HCT116 (cell line): ENCODE measurements around the gene LRRC53. TPM values are rescaled to one million over a fixed set of nuclear protein-coding genes. Genes with fewer than 3 reads are reported as not detected.

Experiments used
- ATAC-seq: fragments of 200-7000 bp; cut with Tn5 transposase; 2 replicates; pipeline ENCODE4 v1.9.1; 2020; ENCODE audit warnings: mild to moderate bottlenecking, moderate library complexity
- BruUV-seq: library from RNA; stranded (reverse); fragments of 400-500 nt; replicated peaks from 2 replicates; lab custom pipeline; 2021; lab: Mats Ljungman, UMichigan
- CTCF ChIA-PET: fragments of 300-600 bp; sonication (Branson Sonifier 250); formaldehyde crosslinking; loops from one replicate; lab custom pipeline; 2021; ENCODE audit warnings: antibody characterized with exemption; lab: Charles Lee
- POLR2A ChIA-PET: fragments of 300-600, 350-600 bp; sonication (Branson Sonifier 250); formaldehyde crosslinking; loops from one replicate; lab custom pipeline; 2021; ENCODE audit warnings: antibody characterized with exemption; lab: Charles Lee
- RAD21 ChIA-PET, 2 experiments: fragments of 300-600 bp; sonication (Branson Sonifier 250); formaldehyde crosslinking; loops; one replicate each; lab custom pipeline; 2023; ENCODE audit warnings: low total read pairs in 2 of 2; ENCODE audit not compliant: uncharacterized antibody in 2 of 2, unreplicated experiment in 2 of 2, low non-redundant PET in 1 of 2; lab: Charles Lee
- DNase-seq: peaks from one replicate; pipeline ENCODE4 v3.0.0-alpha.2; 2010; ENCODE audit warnings: low read depth, low spot score
- H2AFZ ChIP-seq: fragments of 200-600 bp; shearing (Covaris generic), sonication (generic); 2 replicates; pipeline ENCODE4 v1.6.1; 2017; ENCODE audit warnings: low read depth, mixed run types, mixed read lengths, antibody characterized with exemption, low read length; ENCODE audit not compliant: poor library complexity, severe bottlenecking
- H3K27ac ChIP-seq: 2 replicates; pipeline ENCODE4 v1.5.1; 2012; ENCODE audit warnings: low read depth, low read length
- H3K27me3 ChIP-seq: fragments of 200-600 bp; sonication (generic); 2 replicates; pipeline ENCODE4 v1.6.1; 2016; ENCODE audit warnings: mixed run types, low read length, mixed read lengths; ENCODE audit not compliant: insufficient read depth
- H3K36me3 ChIP-seq, 2 experiments: fragments of 200-500 bp in 1 of 2; fragments of 200-600 bp in 1 of 2; sonication (Bioruptor generic) in 1 of 2; sonication (generic) in 1 of 2; 2 replicates each; pipeline versions ENCODE4 v1.5.1 to v1.6.1; 2014 to 2016; ENCODE audit warnings: low read length in 2 of 2, inconsistent platforms in 1 of 2, mixed read lengths in 1 of 2, mixed run types in 1 of 2; ENCODE audit not compliant: insufficient read depth in 2 of 2, control insufficient read depth in 1 of 2
- H3K4me1 ChIP-seq, 2 experiments: fragments of 200-600 bp in 1 of 2; sonication (generic) in 1 of 2; 2 replicates each; pipeline versions ENCODE4 v1.5.1 to v1.6.1; 2012 to 2017; ENCODE audit warnings: low read length in 2 of 2, inconsistent platforms in 1 of 2, mild to moderate bottlenecking in 1 of 2, mixed read lengths in 1 of 2, mixed run types in 1 of 2, moderate library complexity in 1 of 2; ENCODE audit not compliant: insufficient read depth in 2 of 2, control insufficient read depth in 1 of 2
- H3K4me2 ChIP-seq: fragments of 200-600 bp; sonication (generic); 2 replicates; pipeline ENCODE4 v1.6.1; 2017; ENCODE audit warnings: mixed run types, low read length, mixed read lengths
- H3K4me3 ChIP-seq, 2 experiments: fragments of 200-600 bp in 1 of 2; sonication (generic) in 1 of 2; replicated peaks in 1 of 2; 2 replicates each; pipeline ENCODE4 v1.5.1; 2011 to 2016; ENCODE audit warnings: low read length in 2 of 2, control low read depth in 1 of 2, low read depth in 1 of 2, mild to moderate bottlenecking in 1 of 2, mixed read lengths in 1 of 2, mixed run types in 1 of 2
- H3K79me2 ChIP-seq: fragments of 200-600 bp; sonication (generic); 2 replicates; pipeline ENCODE4 v1.6.1; 2017; ENCODE audit warnings: mild to moderate bottlenecking, mixed run types, low read length, moderate library complexity, mixed read lengths; ENCODE audit not compliant: insufficient read depth
- H3K9ac ChIP-seq: fragments of 200-600 bp; sonication (generic); 2 replicates; pipeline ENCODE4 v1.6.1; 2016; ENCODE audit warnings: low read length, mixed read lengths
- H3K9me2 ChIP-seq: fragments of 200-600 bp; sonication (generic), shearing (Covaris generic); 2 replicates; pipeline ENCODE4 v1.6.1; 2017; ENCODE audit warnings: mixed run types, mild to moderate bottlenecking, moderate library complexity; ENCODE audit not compliant: insufficient read depth
- H3K9me3 ChIP-seq, 2 experiments: fragments of 200-500 bp in 1 of 2; fragments of 200-600 bp in 1 of 2; sonication (Bioruptor generic) in 1 of 2; sonication (generic) in 1 of 2; 2 replicates each; pipeline ENCODE4 v1.6.1; 2014 to 2017; ENCODE audit warnings: low read length in 2 of 2, mixed read lengths in 2 of 2, inconsistent platforms in 1 of 2, low read depth in 1 of 2, mild to moderate bottlenecking in 1 of 2, mixed run types in 1 of 2, moderate library complexity in 1 of 2; ENCODE audit not compliant: control insufficient read depth in 1 of 2, insufficient read depth in 1 of 2
- H4K20me1 ChIP-seq: fragments of 200-600 bp; sonication (generic), shearing (Covaris generic); 2 replicates; pipeline ENCODE4 v1.6.1; 2017; ENCODE audit warnings: mixed run types, mild to moderate bottlenecking, moderate library complexity; ENCODE audit not compliant: insufficient read depth
- CEBPB ChIP-seq: IDR thresholded peaks from 2 replicates; pipeline ENCODE4 v1.6.1; 2012; ENCODE audit warnings: low read depth
- EGR1 ChIP-seq: IDR thresholded peaks from 2 replicates; pipeline ENCODE4 v1.6.1; 2012; ENCODE audit warnings: low read depth
- ELF1 ChIP-seq: IDR thresholded peaks from 2 replicates; pipeline ENCODE4 v1.6.1; 2012; ENCODE audit warnings: low read depth, borderline replicate concordance
- EZH2 ChIP-seq: fragments of 200-600 bp; sonication (generic); IDR thresholded peaks from 2 replicates; pipeline ENCODE4 v1.6.1; 2017; ENCODE audit warnings: antibody characterized with exemption, mixed run types
- EZH2phosphoT487 ChIP-seq: fragments of 200-600 bp; IDR thresholded peaks from 2 replicates; pipeline ENCODE4 v1.6.1; 2018; ENCODE audit warnings: antibody characterized with exemption, borderline replicate concordance
- JUND ChIP-seq: IDR thresholded peaks from 2 replicates; pipeline ENCODE4 v1.6.1; 2012
- POLR2A ChIP-seq: IDR thresholded peaks from 2 replicates; pipeline ENCODE4 v1.7.0; 2011; ENCODE audit warnings: borderline replicate concordance; ENCODE audit not compliant: insufficient read depth, insufficient read length; ENCODE audit errors: extremely low read depth
- RAD21 ChIP-seq: IDR thresholded peaks from 2 replicates; pipeline ENCODE4 v1.6.1; 2012; ENCODE audit warnings: low read depth, mild to moderate bottlenecking
- SRF ChIP-seq: IDR thresholded peaks from 2 replicates; pipeline ENCODE4 v1.6.1; 2012; ENCODE audit warnings: low read depth
- TCF7L2 ChIP-seq: IDR thresholded peaks from 2 replicates; pipeline ENCODE4 v1.7.0; 2011; ENCODE audit warnings: borderline replicate concordance, inconsistent platforms; ENCODE audit not compliant: insufficient read depth, insufficient read length; ENCODE audit errors: extremely low read depth
- YY1 ChIP-seq: IDR thresholded peaks from 2 replicates; pipeline ENCODE4 v1.6.1; 2011; ENCODE audit warnings: low read length, low read depth, moderate library complexity, mild to moderate bottlenecking; ENCODE audit not compliant: insufficient replicate concordance; ENCODE audit errors: extremely low read depth
- ZNF274 ChIP-seq: fragments of 200-500 bp; sonication (Bioruptor generic); IDR thresholded peaks from 2 replicates; pipeline ENCODE4 v1.6.1; 2014; ENCODE audit warnings: mild to moderate bottlenecking, low read depth, low read length, inconsistent platforms
- intact Hi-C: fragments of 100-400 bp; cut with micrococcal nuclease; formaldehyde crosslinking; loops from 2 replicates; pipeline ENCODE4 v1.10.0; 2022
- total RNA-seq: library from RNA; stranded (reverse); gene quantifications from one replicate; pipeline ENCODE4 v1.2.1, GENCODE V29; 2021; ENCODE audit not compliant: unreplicated experiment
- TF ChIP-seq, protein P1 (sequence below): IDR thresholded peaks from 2 replicates; pipeline ENCODE4 v1.6.1; 2012; ENCODE audit warnings: low read depth
- TF ChIP-seq, protein P2 (sequence below): IDR thresholded peaks from 2 replicates; pipeline ENCODE4 v1.6.1; 2012
- TF ChIP-seq, protein P3 (sequence below), 3 experiments: fragments of 200-600 bp in 1 of 3; sonication (generic) in 1 of 3; IDR thresholded peaks in 2 of 3; conservative IDR thresholded peaks in 1 of 3; 2 replicates each; pipeline ENCODE4 v1.5.1; 2012 to 2017; ENCODE audit warnings: low read depth in 2 of 3, low read length in 2 of 3, antibody characterized with exemption in 1 of 3, borderline replicate concordance in 1 of 3, control low read depth in 1 of 3, mild to moderate bottlenecking in 1 of 3, mixed read lengths in 1 of 3, mixed run types in 1 of 3, moderate library complexity in 1 of 3; ENCODE audit not compliant: insufficient read depth in 1 of 3
- TF ChIP-seq, protein P4 (sequence below): IDR thresholded peaks from 2 replicates; pipeline ENCODE4 v1.6.1; 2012

Gene LRRC53
- total RNA-seq, 1 experiment from 2014 or later: not detected

DNA sequence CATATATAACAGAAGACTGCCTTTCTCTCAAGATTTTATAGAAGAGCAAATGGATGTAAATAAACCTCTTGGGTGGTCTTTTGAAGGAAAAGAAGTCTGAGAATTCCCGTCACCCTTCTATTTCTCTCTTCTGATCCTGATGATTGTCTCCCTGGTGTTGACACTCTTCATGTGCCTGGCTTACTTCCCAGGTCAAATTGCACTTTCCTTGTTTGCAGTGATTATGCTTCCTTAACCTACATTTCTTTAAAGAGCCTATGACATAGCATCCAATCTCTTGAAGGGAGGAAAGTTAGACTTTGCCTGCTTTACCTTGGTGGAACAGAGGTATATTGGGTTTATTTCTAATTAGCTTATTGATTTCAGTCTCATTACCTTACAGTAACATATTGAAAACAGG, 80.1 kb downstream of the LRRC53 start (continued):
- TF ChIP-seq, protein P1, sequence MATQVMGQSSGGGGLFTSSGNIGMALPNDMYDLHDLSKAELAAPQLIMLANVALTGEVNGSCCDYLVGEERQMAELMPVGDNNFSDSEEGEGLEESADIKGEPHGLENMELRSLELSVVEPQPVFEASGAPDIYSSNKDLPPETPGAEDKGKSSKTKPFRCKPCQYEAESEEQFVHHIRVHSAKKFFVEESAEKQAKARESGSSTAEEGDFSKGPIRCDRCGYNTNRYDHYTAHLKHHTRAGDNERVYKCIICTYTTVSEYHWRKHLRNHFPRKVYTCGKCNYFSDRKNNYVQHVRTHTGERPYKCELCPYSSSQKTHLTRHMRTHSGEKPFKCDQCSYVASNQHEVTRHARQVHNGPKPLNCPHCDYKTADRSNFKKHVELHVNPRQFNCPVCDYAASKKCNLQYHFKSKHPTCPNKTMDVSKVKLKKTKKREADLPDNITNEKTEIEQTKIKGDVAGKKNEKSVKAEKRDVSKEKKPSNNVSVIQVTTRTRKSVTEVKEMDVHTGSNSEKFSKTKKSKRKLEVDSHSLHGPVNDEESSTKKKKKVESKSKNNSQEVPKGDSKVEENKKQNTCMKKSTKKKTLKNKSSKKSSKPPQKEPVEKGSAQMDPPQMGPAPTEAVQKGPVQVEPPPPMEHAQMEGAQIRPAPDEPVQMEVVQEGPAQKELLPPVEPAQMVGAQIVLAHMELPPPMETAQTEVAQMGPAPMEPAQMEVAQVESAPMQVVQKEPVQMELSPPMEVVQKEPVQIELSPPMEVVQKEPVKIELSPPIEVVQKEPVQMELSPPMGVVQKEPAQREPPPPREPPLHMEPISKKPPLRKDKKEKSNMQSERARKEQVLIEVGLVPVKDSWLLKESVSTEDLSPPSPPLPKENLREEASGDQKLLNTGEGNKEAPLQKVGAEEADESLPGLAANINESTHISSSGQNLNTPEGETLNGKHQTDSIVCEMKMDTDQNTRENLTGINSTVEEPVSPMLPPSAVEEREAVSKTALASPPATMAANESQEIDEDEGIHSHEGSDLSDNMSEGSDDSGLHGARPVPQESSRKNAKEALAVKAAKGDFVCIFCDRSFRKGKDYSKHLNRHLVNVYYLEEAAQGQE: no peak
- TF ChIP-seq YY1: no peak
- TF ChIP-seq, protein P2, sequence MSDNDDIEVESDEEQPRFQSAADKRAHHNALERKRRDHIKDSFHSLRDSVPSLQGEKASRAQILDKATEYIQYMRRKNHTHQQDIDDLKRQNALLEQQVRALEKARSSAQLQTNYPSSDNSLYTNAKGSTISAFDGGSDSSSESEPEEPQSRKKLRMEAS: no peak

DNA sequence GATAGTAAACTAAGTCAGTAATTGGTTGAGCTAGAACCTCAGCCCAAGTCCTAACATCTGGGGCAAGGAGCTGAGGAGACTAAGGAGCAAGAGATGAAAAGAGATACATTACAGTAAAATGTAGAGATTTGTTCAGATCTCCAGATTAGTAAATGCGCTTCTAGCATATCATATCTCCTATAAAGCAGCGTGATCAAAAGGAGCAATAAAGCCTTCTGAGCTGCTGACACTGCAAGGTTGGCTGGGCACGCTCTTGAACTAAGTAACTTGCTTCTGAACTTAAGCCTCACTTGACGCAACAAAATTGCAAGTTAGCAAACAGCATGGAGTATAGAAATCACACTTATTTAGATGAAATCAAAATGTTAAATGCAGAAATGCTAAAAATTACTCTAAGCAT, 80.9 kb downstream of the LRRC53 start:
- Histone ChIP-seq H3K9me3 (no peaks in the 10 kb centered on the region), H4K20me1 (no peaks in the 10 kb centered on the region), H3K4me3 (no peak overlapping the region), H3K9ac (no peak overlapping the region), H3K27ac (no peak overlapping the region), H3K4me1 (no peaks in the 10 kb centered on the region), H2AFZ (no peak overlapping the region), H3K36me3 (no peaks in the 10 kb centered on the region), H3K79me2 (no peaks in the 10 kb centered on the region), H3K27me3 (peaks cover 15% of the 10 kb centered on the region), H3K4me2 (no peak overlapping the region), H3K9me2 (no peaks in the 10 kb centered on the region)
- ChIA-PET CTCF (no interaction called here), POLR2A (no interaction called here), RAD21 (no interaction called here)
- DNase-seq (no peak), ATAC-seq (no peak)
- BruUV-seq: no TSS peak
- intact Hi-C loops: loop anchor here (10.0 kb wide), 1 partner anchor 407 kb away; no protein-coding TSS in a partner anchor
- TF ChIP-seq EGR1 (no peak), JUND (no peak), EZH2phosphoT487 (no peak), ELF1 (no peak), TCF7L2 (no peak), CEBPB (no peak), ZNF274 (no peak), SRF (no peak), RAD21 (no peak), EZH2 (no peak), POLR2A (no peak)
- TF ChIP-seq, protein P3, sequence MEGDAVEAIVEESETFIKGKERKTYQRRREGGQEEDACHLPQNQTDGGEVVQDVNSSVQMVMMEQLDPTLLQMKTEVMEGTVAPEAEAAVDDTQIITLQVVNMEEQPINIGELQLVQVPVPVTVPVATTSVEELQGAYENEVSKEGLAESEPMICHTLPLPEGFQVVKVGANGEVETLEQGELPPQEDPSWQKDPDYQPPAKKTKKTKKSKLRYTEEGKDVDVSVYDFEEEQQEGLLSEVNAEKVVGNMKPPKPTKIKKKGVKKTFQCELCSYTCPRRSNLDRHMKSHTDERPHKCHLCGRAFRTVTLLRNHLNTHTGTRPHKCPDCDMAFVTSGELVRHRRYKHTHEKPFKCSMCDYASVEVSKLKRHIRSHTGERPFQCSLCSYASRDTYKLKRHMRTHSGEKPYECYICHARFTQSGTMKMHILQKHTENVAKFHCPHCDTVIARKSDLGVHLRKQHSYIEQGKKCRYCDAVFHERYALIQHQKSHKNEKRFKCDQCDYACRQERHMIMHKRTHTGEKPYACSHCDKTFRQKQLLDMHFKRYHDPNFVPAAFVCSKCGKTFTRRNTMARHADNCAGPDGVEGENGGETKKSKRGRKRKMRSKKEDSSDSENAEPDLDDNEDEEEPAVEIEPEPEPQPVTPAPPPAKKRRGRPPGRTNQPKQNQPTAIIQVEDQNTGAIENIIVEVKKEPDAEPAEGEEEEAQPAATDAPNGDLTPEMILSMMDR (IDR thresholded peaks at IDR 0.05 in 2 of 3, conservative IDR thresholded peaks at IDR 0.05 in 1 of 3; ENCODE audit: borderline replicate concordance in 1 of 3, insufficient read depth in 1 of 3, low read depth in 2 of 3, low read length in 2 of 3): no peak
- TF ChIP-seq, protein P4, sequence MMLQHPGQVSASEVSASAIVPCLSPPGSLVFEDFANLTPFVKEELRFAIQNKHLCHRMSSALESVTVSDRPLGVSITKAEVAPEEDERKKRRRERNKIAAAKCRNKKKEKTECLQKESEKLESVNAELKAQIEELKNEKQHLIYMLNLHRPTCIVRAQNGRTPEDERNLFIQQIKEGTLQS: no peak
- TF ChIP-seq, protein P1: no peak
